ENCODE results near the gene AGAP2. TPM values are rescaled to one million over a fixed set of nuclear protein-coding genes. Genes with fewer than 3 reads are reported as not detected.
"Not testable (repeated sequence)": the region's sequence is repeated elsewhere in the genome, so short reads cannot be mapped to it uniquely, and the experiment has no call there.

AGAP2 gene
- total RNA-seq, 3 donors from 2014 or later, result 1.3 to 2.7 (median 2.2) TPM

- Histone ChIP-seq H3K4me1 (ENCODE audit: low read depth) (peaks cover 3% of the 10 kb centered on the region), H3K9me3 (no peaks in the 10 kb centered on the region), H3K36me3 (ENCODE audit: low read depth) (peaks cover 11% of the 10 kb centered on the region), H3K4me3 (no peak overlapping the region)
- no peak for TF ChIP-seq CTCF (IDR thresholded peaks at IDR 0.05)
- intact Hi-C loops (cut with DNase I, micrococcal nuclease), result no loop called here
- ATAC-seq (no peak), DNase-seq (peak in 1 of 3 donors; percentile 26)
Observed at GRCh38 chr12:57722716-57723629, 15.6 kb downstream of the AGAP2 start.

- H3K36me3 ChIP-seq (ENCODE audit: low read depth), result peaks cover 11% of the 10 kb centered on the region
- H3K4me1 ChIP-seq (ENCODE audit: low read depth); H3K4me3 ChIP-seq: not testable (repeated sequence)
Observed at GRCh38 chr12:57721846-57722608, 16.5 kb downstream of the AGAP2 start.

GRCh38 chr12:57720606-57721595 is 17.6 kb downstream of the AGAP2 start:
- H3K4me3 ChIP-seq, result no peak overlapping the region
- H3K9me3 ChIP-seq, result no peaks in the 10 kb centered on the region
- TF ChIP-seq CTCF (IDR thresholded peaks at IDR 0.05), result no peak
- H3K4me1 ChIP-seq (ENCODE audit: low read depth), result peaks cover 1% of the 10 kb centered on the region
- intact Hi-C loops (cut with DNase I, micrococcal nuclease), result no loop called here
- H3K36me3 ChIP-seq (ENCODE audit: low read depth), result peaks cover 11% of the 10 kb centered on the region
- no peak for ATAC-seq
- no peak for DNase-seq

More at GRCh38 chr12:57721846-57722608, 16.5 kb downstream of the AGAP2 start:
- H3K9me3 ChIP-seq; ATAC-seq; intact Hi-C loops (cut with DNase I, micrococcal nuclease); DNase-seq: not testable (repeated sequence)

- Histone ChIP-seq H3K4me3 (no peak overlapping the region), H3K36me3 (ENCODE audit: low read depth) (peaks cover 11% of the 10 kb centered on the region), H3K4me1 (ENCODE audit: low read depth) (no peaks in the 10 kb centered on the region), H3K9me3 (no peaks in the 10 kb centered on the region)
- DNase-seq (no peak), ATAC-seq (no peak)
- TF ChIP-seq CTCF (IDR thresholded peaks at IDR 0.05), result no peak
- intact Hi-C loops (cut with DNase I, micrococcal nuclease), result no loop called here
Observed at GRCh38 chr12:57719777-57720605, 18.6 kb downstream of the AGAP2 start.

GRCh38 chr12:57718641-57719528 is 19.7 kb downstream of the AGAP2 start:
- DNase-seq (no peak), ATAC-seq (no peak)
- no peak for TF ChIP-seq CTCF (IDR thresholded peaks at IDR 0.05)
- Histone ChIP-seq H3K4me1 (ENCODE audit: low read depth) (no peaks in the 10 kb centered on the region), H3K9me3 (no peaks in the 10 kb centered on the region), H3K4me3 (no peak overlapping the region), H3K36me3 (ENCODE audit: low read depth) (peaks cover 11% of the 10 kb centered on the region)
- intact Hi-C loops (cut with DNase I, micrococcal nuclease), result no loop called here

Measured in mucosa of descending colon (tissue), 3 donors.